HEK293 (cell line): ENCODE data around the gene P2RX6.

Source experiments
- CTCF ChIA-PET: fragments of 350-600 bp; formaldehyde crosslinking; extraction: SDS; loops from one replicate; lab custom pipeline; 2021; ENCODE audit warnings: antibody characterized with exemption; lab: Yijun Ruan, JAX
- POLR2A ChIA-PET: fragments of 300-600 bp; formaldehyde crosslinking; extraction: SDS; loops from one replicate; lab custom pipeline; 2020; ENCODE audit warnings: antibody characterized with exemption, inconsistent platforms; lab: Yijun Ruan, JAX
- H3K27ac ChIP-seq: fragments of 200-500 bp; sonication (Bioruptor generic); 2 replicates; pipeline ENCODE4 v1.5.1; 2014; ENCODE audit warnings: low read depth, low read length, control low read depth, inconsistent platforms; ENCODE audit errors: extremely low read depth
- H3K36me3 ChIP-seq, 2 experiments: fragments of 200-500 bp in 1 of 2; sonication (Bioruptor generic) in 1 of 2; 1 replicate in 1 of 2; 2 replicates in 1 of 2; pipeline ENCODE4 v1.5.1; 2014 to 2017; ENCODE audit warnings: inconsistent platforms in 2 of 2, low read length in 2 of 2; ENCODE audit not compliant: control insufficient read depth in 2 of 2, insufficient read depth in 1 of 2
- H3K4me1 ChIP-seq: fragments of 200-500 bp; sonication (Bioruptor generic); 2 replicates; pipeline ENCODE4 v1.5.1; 2014; ENCODE audit warnings: mild to moderate bottlenecking, low read length, inconsistent platforms; ENCODE audit not compliant: control insufficient read depth, insufficient read depth
- H3K4me3 ChIP-seq: 2 replicates; pipeline ENCODE4 v1.5.1; 2011; ENCODE audit warnings: low read depth, mild to moderate bottlenecking, control low read depth, low read length, moderate library complexity
- H3K9me3 ChIP-seq: fragments of 200-500 bp; sonication (Bioruptor generic); 2 replicates; pipeline ENCODE4 v1.5.1; 2014; ENCODE audit warnings: low read depth, low read length, inconsistent platforms; ENCODE audit not compliant: control insufficient read depth, insufficient read depth
- TRIM28 ChIP-seq: IDR thresholded peaks from 2 replicates; pipeline ENCODE4 v1.6.1; 2011; ENCODE audit warnings: low read length, control low read depth, borderline replicate concordance
- ZNF112 ChIP-seq: fragments of 450-650 bp; formaldehyde crosslinking; IDR thresholded peaks from 2 replicates; pipeline ENCODE4 v1.5.0; 2017; ENCODE audit warnings: missing biosample characterization, missing genetic modification characterization
- ZNF302 ChIP-seq: fragments of 450-650 bp; formaldehyde crosslinking; IDR thresholded peaks from 2 replicates; pipeline ENCODE4 v1.5.1; 2016; ENCODE audit warnings: missing biosample characterization, missing genetic modification characterization, low read depth
- ZNF335 ChIP-seq: fragments of 450-650 bp; formaldehyde crosslinking; conservative IDR thresholded peaks from 2 replicates; pipeline ENCODE4 v1.5.1; 2016; ENCODE audit warnings: missing biosample characterization, missing genetic modification characterization
- ZNF366 ChIP-seq: fragments of 450-650 bp; formaldehyde crosslinking; conservative IDR thresholded peaks from 2 replicates; pipeline ENCODE4 v1.5.1; 2016; ENCODE audit warnings: missing biosample characterization, missing genetic modification characterization
- ZNF398 ChIP-seq: fragments of 450-650 bp; formaldehyde crosslinking; IDR thresholded peaks from 2 replicates; pipeline ENCODE4 v1.5.1; 2017; ENCODE audit warnings: missing biosample characterization, missing genetic modification characterization
- ZNF423 ChIP-seq: fragments of 450-650 bp; formaldehyde crosslinking; IDR thresholded peaks from 2 replicates; pipeline ENCODE4 v1.5.1; 2016; ENCODE audit warnings: missing biosample characterization, missing genetic modification characterization
- ZSCAN18 ChIP-seq: fragments of 450-650 bp; formaldehyde crosslinking; IDR thresholded peaks from 2 replicates; pipeline ENCODE4 v1.5.1; 2016; ENCODE audit warnings: missing biosample characterization, missing genetic modification characterization
- ZXDB ChIP-seq: fragments of 450-650 bp; formaldehyde crosslinking; IDR thresholded peaks from 2 replicates; pipeline ENCODE4 v1.5.1; 2016; ENCODE audit warnings: missing biosample characterization, missing genetic modification characterization
- TF ChIP-seq, protein P1 (sequence below): fragments of 450-650 bp; formaldehyde crosslinking; IDR thresholded peaks from 2 replicates; pipeline ENCODE4 v1.5.1; 2017; ENCODE audit warnings: missing biosample characterization, missing genetic modification characterization
- TF ChIP-seq, protein P2 (sequence below): fragments of 450-650 bp; formaldehyde crosslinking; IDR thresholded peaks from 2 replicates; pipeline ENCODE4 v1.5.1; 2016; ENCODE audit warnings: missing biosample characterization, missing genetic modification characterization, borderline replicate concordance
- TF ChIP-seq, protein P3 (sequence below): fragments of 450-650 bp; formaldehyde crosslinking; IDR thresholded peaks from 2 replicates; pipeline ENCODE4 v1.5.1; 2016; ENCODE audit warnings: missing biosample characterization, missing genetic modification characterization
- TF ChIP-seq, protein P4 (sequence below): fragments of 450-650 bp; formaldehyde crosslinking; IDR thresholded peaks from 2 replicates; pipeline ENCODE4 v1.5.1; 2016; ENCODE audit warnings: missing biosample characterization, missing genetic modification characterization, low read depth
- TF ChIP-seq, protein P5 (sequence below): fragments of 450-650 bp; formaldehyde crosslinking; IDR thresholded peaks from 2 replicates; pipeline ENCODE4 v1.5.1; 2016; ENCODE audit warnings: missing biosample characterization, missing genetic modification characterization

Gene P2RX6

GRCh38 chr22:20989323-20990138 is 25.4 kb upstream of the P2RX6 start:
- Histone ChIP-seq H3K27ac (no peak overlapping the region), H3K4me1 (no peaks in the 10 kb centered on the region), H3K36me3 (peaks cover 4 to 93% of the 10 kb centered on the region in 2 experiments; a peak in 2 of 3 replicates), H3K4me3 (no peak overlapping the region), H3K9me3 (no peaks in the 10 kb centered on the region)
- POLR2A ChIA-PET = interaction anchor here (2.1 to 2.4 kb wide), 2 partner anchors 8 to 10 kb away, joined by 20 to 22 read pairs; partner anchors contain the start of gene LZTR1
- CTCF ChIA-PET = interaction anchor here (1.4 kb wide), 1 partner anchor 104 kb away, joined by 4 read pairs; no protein-coding TSS in a partner anchor
- TF ChIP-seq ZSCAN18 (no peak), ZNF335 (tag by site-specific recombination) (no peak), ZNF366 (tag by site-specific recombination) (no peak), TRIM28 (no peak), ZNF112 (tag by site-specific recombination) (no peak), ZNF398 (tag by site-specific recombination) (no peak), ZNF302 (no peak), ZXDB (tag by site-specific recombination) (no peak), ZNF423 (tag by site-specific recombination) (no peak)
- TF ChIP-seq, protein P1, sequence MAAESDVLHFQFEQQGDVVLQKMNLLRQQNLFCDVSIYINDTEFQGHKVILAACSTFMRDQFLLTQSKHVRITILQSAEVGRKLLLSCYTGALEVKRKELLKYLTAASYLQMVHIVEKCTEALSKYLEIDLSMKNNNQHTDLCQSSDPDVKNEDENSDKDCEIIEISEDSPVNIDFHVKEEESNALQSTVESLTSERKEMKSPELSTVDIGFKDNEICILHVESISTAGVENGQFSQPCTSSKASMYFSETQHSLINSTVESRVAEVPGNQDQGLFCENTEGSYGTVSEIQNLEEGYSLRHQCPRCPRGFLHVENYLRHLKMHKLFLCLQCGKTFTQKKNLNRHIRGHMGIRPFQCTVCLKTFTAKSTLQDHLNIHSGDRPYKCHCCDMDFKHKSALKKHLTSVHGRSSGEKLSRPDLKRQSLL = no peak
- TF ChIP-seq, protein P2, sequence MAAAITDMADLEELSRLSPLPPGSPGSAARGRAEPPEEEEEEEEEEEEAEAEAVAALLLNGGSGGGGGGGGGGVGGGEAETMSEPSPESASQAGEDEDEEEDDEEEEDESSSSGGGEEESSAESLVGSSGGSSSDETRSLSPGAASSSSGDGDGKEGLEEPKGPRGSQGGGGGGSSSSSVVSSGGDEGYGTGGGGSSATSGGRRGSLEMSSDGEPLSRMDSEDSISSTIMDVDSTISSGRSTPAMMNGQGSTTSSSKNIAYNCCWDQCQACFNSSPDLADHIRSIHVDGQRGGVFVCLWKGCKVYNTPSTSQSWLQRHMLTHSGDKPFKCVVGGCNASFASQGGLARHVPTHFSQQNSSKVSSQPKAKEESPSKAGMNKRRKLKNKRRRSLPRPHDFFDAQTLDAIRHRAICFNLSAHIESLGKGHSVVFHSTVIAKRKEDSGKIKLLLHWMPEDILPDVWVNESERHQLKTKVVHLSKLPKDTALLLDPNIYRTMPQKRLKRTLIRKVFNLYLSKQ (tag by site-specific recombination) = no peak
- TF ChIP-seq, protein P3, sequence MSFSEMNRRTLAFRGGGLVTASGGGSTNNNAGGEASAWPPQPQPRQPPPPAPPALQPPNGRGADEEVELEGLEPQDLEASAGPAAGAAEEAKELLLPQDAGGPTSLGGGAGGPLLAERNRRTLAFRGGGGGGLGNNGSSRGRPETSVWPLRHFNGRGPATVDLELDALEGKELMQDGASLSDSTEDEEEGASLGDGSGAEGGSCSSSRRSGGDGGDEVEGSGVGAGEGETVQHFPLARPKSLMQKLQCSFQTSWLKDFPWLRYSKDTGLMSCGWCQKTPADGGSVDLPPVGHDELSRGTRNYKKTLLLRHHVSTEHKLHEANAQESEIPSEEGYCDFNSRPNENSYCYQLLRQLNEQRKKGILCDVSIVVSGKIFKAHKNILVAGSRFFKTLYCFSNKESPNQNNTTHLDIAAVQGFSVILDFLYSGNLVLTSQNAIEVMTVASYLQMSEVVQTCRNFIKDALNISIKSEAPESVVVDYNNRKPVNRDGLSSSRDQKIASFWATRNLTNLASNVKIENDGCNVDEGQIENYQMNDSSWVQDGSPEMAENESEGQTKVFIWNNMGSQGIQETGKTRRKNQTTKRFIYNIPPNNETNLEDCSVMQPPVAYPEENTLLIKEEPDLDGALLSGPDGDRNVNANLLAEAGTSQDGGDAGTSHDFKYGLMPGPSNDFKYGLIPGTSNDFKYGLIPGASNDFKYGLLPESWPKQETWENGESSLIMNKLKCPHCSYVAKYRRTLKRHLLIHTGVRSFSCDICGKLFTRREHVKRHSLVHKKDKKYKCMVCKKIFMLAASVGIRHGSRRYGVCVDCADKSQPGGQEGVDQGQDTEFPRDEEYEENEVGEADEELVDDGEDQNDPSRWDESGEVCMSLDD (tag by site-specific recombination) = no peak
- TF ChIP-seq, protein P4, sequence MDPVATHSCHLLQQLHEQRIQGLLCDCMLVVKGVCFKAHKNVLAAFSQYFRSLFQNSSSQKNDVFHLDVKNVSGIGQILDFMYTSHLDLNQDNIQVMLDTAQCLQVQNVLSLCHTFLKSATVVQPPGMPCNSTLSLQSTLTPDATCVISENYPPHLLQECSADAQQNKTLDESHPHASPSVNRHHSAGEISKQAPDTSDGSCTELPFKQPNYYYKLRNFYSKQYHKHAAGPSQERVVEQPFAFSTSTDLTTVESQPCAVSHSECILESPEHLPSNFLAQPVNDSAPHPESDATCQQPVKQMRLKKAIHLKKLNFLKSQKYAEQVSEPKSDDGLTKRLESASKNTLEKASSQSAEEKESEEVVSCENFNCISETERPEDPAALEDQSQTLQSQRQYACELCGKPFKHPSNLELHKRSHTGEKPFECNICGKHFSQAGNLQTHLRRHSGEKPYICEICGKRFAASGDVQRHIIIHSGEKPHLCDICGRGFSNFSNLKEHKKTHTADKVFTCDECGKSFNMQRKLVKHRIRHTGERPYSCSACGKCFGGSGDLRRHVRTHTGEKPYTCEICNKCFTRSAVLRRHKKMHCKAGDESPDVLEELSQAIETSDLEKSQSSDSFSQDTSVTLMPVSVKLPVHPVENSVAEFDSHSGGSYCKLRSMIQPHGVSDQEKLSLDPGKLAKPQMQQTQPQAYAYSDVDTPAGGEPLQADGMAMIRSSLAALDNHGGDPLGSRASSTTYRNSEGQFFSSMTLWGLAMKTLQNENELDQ (tag by site-specific recombination) = no peak
- TF ChIP-seq, protein P5, sequence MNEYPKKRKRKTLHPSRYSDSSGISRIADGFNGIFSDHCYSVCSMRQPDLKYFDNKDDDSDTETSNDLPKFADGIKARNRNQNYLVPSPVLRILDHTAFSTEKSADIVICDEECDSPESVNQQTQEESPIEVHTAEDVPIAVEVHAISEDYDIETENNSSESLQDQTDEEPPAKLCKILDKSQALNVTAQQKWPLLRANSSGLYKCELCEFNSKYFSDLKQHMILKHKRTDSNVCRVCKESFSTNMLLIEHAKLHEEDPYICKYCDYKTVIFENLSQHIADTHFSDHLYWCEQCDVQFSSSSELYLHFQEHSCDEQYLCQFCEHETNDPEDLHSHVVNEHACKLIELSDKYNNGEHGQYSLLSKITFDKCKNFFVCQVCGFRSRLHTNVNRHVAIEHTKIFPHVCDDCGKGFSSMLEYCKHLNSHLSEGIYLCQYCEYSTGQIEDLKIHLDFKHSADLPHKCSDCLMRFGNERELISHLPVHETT (tag by site-specific recombination) = no peak
